Peyer's patch (tissue), 4 donors: Measurements from ENCODE around the gene SMAD3.

Experiments used
- CTCF ChIP-seq, 6 experiments: fragments of 450-650 bp in 4 of 6; fragments of 200-600 bp in 2 of 6; sonication (generic) in 1 of 6; IDR thresholded peaks; one replicate each; pipeline ENCODE4 v1.5.1; 2017 to 2019; ENCODE audit warnings: antibody characterized with exemption in 6 of 6, mild to moderate bottlenecking in 3 of 6, moderate library complexity in 1 of 6
- POLR2A ChIP-seq, 2 donors: fragments of 450-650 bp; IDR thresholded peaks; one replicate each; pipeline ENCODE4 v1.5.1; 2017; ENCODE audit warnings: antibody characterized with exemption in 2 of 2, mild to moderate bottlenecking in 2 of 2, moderate library complexity in 2 of 2

- TF ChIP-seq POLR2A (IDR thresholded peaks at IDR 0.05) (no peak), CTCF (IDR thresholded peaks at IDR 0.05) (no peak)
Measured at GRCh38 chr15:67042551-67043142, 22.8 kb upstream of the SMAD3 start.
